Sigmoid colon (tissue), 3 donors: Measurements from ENCODE around the gene C14orf93.

Source experiments
- POLR2A ChIP-seq, 2 donors: fragments of 450-650 bp; IDR thresholded peaks; one replicate each; pipeline ENCODE4 v1.6.1; 2016; ENCODE audit warnings: antibody characterized with exemption in 2 of 2, mild to moderate bottlenecking in 2 of 2, moderate library complexity in 2 of 2
- TF ChIP-seq, protein P1 (sequence below), 4 experiments: fragments of 450-650 bp in 3 of 4; fragments of 200-600 bp in 1 of 4; IDR thresholded peaks; one replicate each; pipeline ENCODE4 v1.5.1; 2016 to 2019; ENCODE audit warnings: antibody characterized with exemption in 4 of 4, mild to moderate bottlenecking in 3 of 4, moderate library complexity in 2 of 4

GRCh38 chr14:22998329-22999012 is 11.5 kb downstream of the C14orf93 start:
- TF ChIP-seq POLR2A (IDR thresholded peaks at IDR 0.05), result no peak
- TF ChIP-seq, protein P1, sequence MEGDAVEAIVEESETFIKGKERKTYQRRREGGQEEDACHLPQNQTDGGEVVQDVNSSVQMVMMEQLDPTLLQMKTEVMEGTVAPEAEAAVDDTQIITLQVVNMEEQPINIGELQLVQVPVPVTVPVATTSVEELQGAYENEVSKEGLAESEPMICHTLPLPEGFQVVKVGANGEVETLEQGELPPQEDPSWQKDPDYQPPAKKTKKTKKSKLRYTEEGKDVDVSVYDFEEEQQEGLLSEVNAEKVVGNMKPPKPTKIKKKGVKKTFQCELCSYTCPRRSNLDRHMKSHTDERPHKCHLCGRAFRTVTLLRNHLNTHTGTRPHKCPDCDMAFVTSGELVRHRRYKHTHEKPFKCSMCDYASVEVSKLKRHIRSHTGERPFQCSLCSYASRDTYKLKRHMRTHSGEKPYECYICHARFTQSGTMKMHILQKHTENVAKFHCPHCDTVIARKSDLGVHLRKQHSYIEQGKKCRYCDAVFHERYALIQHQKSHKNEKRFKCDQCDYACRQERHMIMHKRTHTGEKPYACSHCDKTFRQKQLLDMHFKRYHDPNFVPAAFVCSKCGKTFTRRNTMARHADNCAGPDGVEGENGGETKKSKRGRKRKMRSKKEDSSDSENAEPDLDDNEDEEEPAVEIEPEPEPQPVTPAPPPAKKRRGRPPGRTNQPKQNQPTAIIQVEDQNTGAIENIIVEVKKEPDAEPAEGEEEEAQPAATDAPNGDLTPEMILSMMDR (IDR thresholded peaks at IDR 0.05), result no peak
